Stimulated activated CD8-positive, alpha-beta memory T cell treated with anti-CD3 and anti-CD28 coated beads, Interleukin-4, amount 100 ng/mL, for 24 hours (primary cell): ENCODE results near the gene ACOXL.
"Not testable (repeated sequence)": the region's sequence is repeated elsewhere in the genome, so short reads cannot be mapped to it uniquely, and the experiment has no call there.

Experiments
- DNase-seq: peaks from one replicate; pipeline ENCODE4 v3.0.0-alpha.2; 2020; ENCODE audit warnings: low read depth

ACOXL gene

GRCh38 chr2:110855841-110856240, 123.5 kb downstream of the ACOXL start:
- DNase-seq = not testable (repeated sequence)

GRCh38 chr2:110858135-110858725, 125.9 kb downstream of the ACOXL start:
- peak; percentile 48 for DNase-seq

DNA sequence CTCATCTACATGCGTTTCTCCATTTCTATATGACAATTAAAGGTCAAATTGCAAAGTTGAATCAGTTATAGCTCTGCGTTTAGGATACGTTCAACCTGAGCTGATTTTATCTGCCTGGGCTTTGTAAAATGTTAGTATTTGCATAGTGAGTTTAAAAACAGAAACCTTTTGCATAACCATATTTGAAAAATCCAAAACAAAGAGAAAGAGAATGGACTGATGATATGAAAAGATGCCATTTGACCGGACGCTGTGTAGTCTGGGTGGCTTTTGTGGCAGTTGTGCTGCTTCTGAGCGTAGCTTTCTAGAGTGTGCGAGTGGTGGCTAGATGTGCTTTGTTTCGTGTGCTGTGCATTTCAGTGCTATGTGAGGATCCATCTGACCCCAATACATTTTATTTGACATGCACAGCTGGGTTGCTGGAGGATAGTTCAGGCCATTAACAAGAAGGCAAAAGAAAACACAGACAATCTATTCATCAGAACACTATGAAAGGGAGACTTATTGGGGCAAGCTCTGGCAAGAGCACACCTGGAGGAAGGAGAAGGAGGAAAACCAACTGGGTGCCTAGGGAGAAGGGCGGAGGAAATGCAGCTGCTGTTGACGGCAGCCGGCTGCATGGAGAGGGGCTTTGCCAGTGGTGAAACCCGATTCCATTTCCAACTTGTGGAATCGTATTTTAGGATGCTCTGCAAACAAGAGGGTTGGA, 126.8 kb downstream of the ACOXL start:
- DNase-seq = no peak

DNA sequence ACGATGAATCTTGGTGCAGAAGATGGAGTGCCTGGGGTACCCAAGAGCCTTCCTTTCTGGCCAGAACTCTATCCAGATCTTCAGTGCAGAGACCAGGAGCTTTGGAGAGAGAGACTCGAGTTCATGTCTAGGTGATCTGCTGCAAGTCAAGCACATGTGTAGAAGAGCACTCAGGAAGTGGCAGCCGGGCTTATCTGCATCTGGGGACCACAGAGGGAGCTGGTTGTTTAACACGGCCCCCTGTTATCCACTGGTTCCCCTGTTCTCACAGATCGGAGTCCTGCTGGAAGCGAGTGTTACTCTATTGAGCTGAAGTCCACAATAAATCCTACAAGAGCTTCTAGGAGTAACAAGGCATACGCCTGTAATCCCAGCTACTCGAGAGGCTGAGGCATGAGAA, 128.3 kb downstream of the ACOXL start:
- no peak for DNase-seq

- DNase-seq = no peak
Observed at GRCh38 chr2:110861616-110862260, 129.4 kb downstream of the ACOXL start.

- no peak for DNase-seq
Observed at GRCh38 chr2:110863726-110864125, 131.4 kb downstream of the ACOXL start.

GRCh38 chr2:110864176-110864575, 131.8 kb downstream of the ACOXL start:
- no peak for DNase-seq

GRCh38 chr2:110864731-110865130, 132.4 kb downstream of the ACOXL start:
- no peak for DNase-seq

DNA sequence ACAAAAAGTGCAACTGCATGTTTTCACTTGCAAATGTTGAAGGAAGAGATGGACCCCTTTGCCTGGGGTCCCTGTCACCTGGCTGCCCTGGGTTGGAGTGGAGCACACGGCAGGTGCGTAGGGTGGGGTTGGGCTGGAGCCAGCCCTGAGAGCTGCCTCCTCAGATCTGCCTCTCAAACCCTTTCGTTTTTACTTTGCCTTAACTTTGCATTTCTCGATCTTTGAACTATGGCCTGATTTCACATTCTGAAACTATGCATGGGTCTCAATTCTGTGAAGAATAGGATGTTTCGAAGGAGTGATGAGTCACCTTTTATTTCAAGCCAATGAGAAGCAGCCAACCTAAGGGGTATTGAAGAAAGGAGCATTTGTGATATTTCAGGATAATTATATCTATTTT, 132.8 kb downstream of the ACOXL start:
- DNase-seq = no peak

DNA sequence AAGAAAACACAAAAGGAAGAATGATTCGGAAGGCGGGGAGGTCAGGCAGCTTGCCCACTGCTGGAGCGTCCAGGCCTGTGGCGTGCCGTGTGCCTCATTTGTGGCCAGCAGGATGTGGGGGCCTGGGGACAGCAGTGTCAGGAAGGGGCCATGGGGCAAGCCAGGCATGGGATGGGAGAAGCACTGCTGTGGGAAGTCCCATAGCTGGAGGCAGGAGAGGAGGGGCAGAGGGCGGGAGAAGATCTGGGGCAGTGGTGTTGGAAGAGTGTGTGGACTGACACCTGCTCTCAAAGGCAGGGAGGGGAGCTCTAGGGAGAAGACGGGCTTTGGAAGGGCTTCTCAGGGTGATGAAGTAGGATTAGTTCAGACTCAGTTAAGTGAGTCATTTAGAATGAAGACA, 133.7 kb downstream of the ACOXL start:
- no peak for DNase-seq

DNA sequence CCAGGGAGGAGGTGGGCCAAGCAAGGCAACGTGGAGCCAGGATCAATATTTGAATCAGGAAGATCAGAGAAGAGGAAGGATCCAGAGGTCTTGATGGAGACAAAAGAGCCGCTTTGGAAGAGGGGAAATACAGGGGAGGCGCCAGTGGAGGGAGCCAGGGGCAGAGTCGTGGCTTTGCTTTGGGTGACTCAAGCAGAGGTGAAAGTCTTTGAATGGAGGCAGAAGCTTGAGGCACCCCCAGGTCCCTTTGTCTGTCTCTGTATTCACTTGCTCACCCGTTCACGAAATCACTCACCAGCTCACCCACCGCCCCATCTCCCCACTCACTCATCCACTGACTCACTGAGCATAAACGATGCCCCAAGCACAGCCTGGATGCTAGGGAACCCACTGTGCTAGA, 134.1 kb downstream of the ACOXL start:
- DNase-seq = no peak

DNA sequence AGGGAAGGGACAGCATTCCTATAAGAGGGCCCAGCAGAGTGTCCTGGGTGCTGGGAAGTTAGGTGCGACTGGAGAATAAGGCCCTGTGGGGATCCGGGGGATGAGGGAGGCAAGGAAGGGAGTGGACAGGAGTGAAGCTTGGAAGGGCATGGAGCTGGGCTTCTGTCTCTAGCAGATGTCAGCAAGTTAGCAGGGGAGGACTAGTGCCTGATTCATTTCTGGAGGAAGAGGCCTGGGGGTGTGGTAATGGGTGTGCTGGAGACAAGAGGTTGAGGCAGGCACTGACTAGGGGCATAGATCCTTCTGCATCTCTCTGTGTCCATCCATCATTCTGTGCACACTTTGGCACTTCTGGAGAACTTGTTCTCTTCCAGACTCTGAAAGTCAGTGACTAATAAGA, 134.7 kb downstream of the ACOXL start:
- no peak for DNase-seq

GRCh38 chr2:110868971-110869370, 136.6 kb downstream of the ACOXL start:
- no peak for DNase-seq

- no peak for DNase-seq
Observed at GRCh38 chr2:110869472-110870446, 137.4 kb downstream of the ACOXL start.

DNA sequence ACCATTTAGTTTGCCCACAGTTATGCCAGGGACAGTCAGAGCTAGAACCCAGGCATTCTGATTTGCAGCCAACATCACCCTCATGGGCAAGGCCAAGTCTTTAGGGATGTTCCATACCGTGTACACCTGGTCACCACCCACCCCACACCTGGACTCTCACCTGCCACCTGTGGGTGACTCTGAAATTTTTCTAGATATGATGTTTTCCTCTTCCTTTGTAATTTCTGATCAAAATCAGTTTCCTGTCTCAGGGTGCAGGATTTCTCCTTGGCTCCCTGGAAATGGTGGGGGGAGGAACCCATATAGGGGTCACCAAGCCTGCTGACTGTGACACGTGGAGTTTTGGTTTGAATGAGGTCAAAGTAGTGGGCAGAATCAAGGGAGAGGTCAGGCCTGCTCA, 138.2 kb downstream of the ACOXL start:
- DNase-seq = no peak

DNA sequence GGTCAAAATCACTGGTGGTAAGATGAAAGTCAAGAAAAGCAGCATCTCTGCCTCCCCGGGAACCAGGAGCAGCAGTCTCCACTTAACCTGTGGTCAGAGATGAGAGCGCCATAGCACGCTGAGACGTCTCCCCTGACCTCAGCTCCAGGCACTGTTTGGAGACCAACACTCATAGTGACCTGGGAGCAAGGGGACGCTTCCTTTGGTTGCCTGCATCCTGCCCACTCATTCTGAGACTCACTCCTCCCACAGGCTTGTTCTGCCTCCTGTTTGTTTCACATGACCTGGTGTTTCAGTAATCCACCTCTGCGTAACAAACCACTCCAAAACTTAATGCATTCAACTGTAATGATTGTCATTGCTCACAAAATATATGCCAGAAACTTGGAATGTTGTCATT, 139.3 kb downstream of the ACOXL start:
- DNase-seq = no peak

- no peak for DNase-seq
Observed at GRCh38 chr2:110872521-110872920, 140.1 kb downstream of the ACOXL start.

DNA sequence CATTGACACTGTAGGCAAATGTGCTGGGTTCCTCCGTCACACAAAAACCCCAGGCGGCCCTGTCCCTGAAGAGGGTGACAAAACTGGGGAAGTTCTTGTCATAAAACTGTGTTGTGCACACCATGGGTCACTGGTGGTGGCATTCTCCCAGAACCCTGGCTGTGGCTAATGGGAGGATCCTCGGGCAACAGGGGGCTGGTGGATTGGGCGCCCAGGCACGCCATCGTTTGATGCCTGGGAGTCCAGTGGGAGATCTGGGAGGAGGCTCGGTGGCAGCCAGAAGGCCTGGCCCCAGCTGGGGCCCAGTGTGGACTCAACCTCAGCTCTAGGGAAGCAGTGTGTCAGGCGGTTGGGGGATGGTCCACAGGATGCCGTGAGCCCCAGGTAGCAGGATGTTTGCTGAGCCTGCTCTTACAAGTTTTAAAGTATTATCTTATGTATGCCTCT, 140.7 kb downstream of the ACOXL start:
- DNase-seq = no peak

GRCh38 chr2:110873597-110874452, 141.5 kb downstream of the ACOXL start:
- DNase-seq = no peak

GRCh38 chr2:110874453-110875383, 142.3 kb downstream of the ACOXL start:
- DNase-seq = no peak
